OCI-LY3 (cell line): ENCODE results near the gene PIK3R5.

Experiments
- CTCF ChIP-seq: fragments of 200-600, 300-600 bp; sonication (generic); IDR thresholded peaks from 2 replicates; pipeline ENCODE4 v1.5.1; 2014; ENCODE audit warnings: antibody characterized with exemption, low read length, low read depth
- EZH2phosphoT487 ChIP-seq: fragments of 200-600 bp; shearing (Covaris generic); IDR thresholded peaks from 2 replicates; pipeline ENCODE4 v1.6.1; 2018; ENCODE audit warnings: antibody characterized with exemption, mixed run types, low read depth

DNA sequence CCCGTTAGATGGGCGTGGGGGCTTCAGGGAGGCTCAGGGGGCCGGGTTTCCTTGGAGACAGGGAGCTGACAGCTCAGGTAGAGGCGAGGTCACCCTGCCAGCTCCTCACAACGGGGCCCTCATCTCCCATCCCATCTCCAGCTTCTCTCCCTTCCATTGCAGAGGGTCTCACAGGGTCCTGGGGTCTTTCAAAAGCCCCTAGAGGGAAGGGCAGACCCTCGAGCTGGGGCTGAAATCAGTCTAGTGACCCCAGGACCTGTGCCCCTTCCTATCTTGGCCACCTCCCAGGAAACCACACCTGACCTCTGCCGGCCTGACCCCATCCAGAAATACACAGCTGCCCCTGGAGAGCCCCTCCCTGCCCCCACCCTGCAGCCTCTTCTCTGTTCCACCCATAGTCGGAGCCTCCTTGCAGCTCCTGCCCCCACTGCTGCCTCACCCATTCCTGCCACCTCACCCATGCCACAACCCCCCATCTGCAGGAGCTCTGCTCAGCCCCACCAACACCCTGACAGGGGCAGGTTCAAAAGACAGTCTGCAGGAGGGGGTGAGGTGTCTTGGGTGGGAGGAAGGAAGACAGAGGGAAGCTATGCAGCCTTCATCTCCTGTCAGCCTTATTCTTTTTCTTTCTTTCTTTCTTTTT is 23.4 kb downstream of the PIK3R5 start:
- TF ChIP-seq EZH2phosphoT487: no peak
- no peak for TF ChIP-seq CTCF
